ENCODE measurements around the gene ZNF320.
"Not testable (repeated sequence)": the region's sequence is repeated elsewhere in the genome, so short reads cannot be mapped to it uniquely, and the experiment has no call there.

The ZNF320 gene

DNA sequence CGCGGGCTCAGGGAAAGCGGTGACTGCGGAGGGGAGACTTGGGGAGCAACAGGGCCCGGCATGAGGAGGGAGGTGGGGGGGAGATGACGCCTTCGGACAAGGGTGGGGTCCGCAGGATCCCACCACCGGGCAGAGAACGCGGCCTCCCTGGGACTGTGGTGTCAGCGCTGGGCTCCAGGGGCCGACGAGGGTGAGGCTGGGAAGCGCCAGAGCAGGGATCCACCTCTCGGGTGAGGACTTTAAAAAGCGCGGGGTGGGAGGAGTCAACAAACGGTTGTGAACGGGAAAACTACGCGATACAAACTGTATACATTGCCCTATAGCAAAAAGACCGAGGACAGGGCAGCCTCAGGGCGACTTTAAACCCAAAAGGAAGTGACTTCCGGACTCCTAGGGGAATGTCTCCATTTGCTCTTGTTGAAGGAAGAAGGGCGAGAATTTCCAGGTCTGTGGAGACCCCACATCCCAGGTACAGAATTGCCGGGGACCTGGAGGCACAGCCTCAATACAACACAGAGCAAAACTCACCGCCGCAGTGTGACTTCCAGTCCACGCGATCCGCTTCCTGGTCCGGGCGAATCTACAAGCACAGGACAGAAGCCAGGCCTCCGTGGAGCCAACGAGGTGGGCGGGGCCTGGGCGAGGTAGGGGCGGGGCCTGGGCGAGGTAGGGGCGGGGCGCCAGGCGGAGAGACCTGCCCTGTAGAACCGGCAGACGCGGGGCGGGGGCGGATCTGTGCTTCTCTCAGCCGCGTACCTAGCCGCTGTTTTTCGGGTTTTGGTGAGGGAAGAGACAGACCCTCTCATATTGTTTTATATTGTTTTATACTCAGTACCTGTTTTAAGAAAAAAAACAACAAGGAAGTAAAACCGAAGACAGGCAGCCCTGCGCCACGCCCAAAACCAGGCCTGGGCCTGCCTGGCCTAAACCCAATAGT, 25.7 kb upstream of the ZNF320 start, which contains the start of gene ZNF888:
TSS of gene ZNF888 (minus strand) at position 588 of the 937 bp plus-strand sequence. CDS start 5,555 bp downstream, outside the sequence.
- peak; percentile 65 to 78 (median 75) for DNase-seq (ENCODE audit: low read depth in 2 of 3, low spot score in 1 of 3)

DNA sequence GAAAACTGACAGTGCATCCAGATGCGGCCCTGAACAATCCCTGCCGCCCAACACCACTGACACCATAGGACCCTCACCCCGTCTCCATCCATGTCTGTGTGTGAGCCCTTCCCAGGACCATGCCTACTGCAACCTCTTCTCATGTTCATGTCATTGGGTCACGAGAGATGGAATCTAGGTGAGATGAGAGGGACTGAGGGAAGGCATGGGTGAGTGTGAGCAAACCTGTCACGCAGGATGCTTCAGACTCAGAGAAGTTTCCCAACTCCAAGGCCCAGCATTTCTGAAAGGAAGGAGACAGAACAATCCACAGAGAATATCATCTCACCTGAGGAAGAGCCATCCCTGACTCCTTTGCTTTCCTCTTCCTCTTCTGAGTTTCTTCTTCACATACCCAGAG, 20.1 kb upstream of the ZNF320 start:
- DNase-seq (ENCODE audit: low read depth in 2 of 3, low spot score in 1 of 3), result no peak

GRCh38 chr19:52910648-52911047, 13.2 kb upstream of the ZNF320 start:
- DNase-seq (ENCODE audit: low read depth in 2 of 3, low spot score in 1 of 3), result no peak

DNA sequence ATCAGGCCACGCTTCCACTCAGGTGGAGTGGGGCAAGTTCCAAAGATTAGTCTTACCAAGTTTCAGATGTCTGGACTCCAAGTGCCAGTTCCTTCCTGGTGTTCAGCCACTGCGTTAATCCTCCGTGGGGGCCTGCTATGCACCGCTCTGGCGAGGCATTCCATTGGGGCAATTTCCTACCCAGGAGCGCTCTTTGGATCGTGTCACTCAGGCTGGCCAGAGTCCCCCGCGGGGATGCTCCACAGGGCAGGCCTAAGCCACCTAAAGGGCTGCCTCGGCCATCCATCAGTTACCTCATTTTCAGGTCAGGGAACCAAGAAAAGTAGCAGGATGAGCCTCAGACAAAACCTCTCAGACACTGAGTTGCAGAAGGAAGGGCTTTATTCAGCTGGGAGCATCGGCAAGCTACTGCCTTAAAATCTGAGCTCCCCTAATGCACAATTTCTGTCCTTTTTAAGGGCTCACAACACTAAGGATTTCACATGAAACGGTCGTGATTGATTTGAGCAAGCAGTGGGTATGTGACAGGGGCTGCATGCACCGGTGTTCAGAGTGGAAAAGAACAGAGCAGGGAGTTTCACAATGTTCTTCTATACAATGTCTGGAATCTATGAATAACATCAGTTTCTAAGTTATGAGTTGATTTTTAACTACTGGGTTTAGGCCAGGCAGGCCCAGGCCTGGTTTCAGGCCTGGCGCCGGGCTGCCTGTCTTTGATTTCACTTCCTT, 6.8 kb upstream of the ZNF320 start:
- DNase-seq (ENCODE audit: low read depth in 2 of 3, low spot score in 1 of 3), result not testable (repeated sequence)

DNA sequence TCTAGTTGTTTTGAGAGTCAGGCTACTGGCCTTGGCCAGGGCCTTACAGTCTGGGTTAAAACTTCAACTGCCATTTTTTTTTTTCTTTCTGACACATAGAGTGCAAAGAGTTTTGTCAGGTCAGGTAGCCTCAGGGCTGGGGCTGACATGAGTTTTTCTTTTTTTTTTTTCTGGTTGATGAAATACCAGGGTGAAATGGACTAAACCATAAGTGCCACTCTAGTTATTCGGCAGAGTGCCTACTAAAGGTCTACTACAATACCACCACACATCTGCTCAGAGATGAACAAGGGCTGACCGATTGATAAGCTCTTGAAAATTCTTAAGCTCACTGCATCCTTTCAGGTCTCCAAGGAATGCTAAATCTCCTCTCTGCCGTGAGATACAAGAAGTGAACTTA, 4.4 kb upstream of the ZNF320 start:
- no peak for DNase-seq (ENCODE audit: low read depth in 2 of 3, low spot score in 1 of 3)

GRCh38 chr19:52898596-52898995, 1.2 kb upstream of the ZNF320 start:
- not testable (repeated sequence) for DNase-seq (ENCODE audit: low read depth in 2 of 3, low spot score in 1 of 3)

DNA sequence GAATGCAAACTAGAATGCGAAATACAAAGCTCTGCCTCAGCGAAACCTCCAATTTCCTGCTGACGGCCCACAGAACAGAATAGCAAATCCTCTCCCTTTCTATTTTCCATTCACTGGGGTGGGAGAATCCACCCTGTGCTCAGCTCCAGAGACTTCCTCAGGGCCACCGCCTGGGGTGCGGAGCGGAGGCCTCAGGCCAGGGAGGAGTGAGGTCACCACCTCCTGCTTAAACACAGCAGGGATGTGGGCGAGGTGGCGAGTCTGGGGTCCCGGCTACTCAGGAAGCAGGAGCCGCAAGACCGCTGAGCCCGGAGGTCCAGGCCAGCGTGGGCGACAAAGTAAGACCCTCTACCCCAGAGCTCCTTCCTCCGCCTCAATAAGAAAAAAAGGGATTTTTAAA, 666 bp upstream of the ZNF320 start:
- no peak for DNase-seq (ENCODE audit: low read depth in 2 of 3, low spot score in 1 of 3)

DNA sequence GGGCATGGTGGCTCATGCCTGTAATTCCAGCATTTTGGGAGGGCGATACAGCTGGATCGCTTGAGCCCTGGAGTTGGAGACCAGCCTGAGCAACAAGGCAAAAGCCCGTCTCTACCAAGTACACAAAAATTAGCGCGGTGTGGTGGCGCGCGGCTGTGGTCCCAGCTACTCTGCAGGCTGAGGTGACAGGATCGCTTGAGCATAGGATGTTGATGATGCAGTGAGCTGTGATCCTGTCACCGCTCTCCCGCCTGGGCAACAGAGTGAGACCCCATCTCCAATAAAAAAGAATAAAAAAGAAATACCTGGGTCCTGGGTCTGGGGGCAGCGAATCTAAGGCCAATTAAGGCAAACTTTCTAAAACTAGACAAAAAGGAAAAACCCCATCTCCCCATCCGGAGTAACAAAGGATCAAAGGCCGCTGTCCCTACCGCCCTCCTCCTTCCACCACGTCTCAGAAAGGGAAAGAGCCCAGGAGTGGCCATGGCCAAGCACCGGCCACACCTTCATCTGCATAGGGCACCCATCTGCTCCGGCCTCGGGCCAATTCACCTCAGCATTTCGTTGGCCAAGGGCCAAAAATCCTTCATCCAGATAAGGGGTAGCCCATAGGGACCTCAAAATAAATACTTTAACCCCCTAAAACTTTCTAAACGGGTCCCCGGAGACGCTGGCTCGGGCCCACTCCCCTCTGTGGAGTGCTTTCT, 851 bp downstream of the ZNF320 start:
- no peak for DNase-seq (ENCODE audit: low read depth in 2 of 3, low spot score in 1 of 3)

GRCh38 chr19:52891336-52891735, 6.1 kb downstream of the ZNF320 start:
- DNase-seq (ENCODE audit: low read depth in 2 of 3, low spot score in 1 of 3), result no peak

GRCh38 chr19:52889931-52890330, 7.5 kb downstream of the ZNF320 start:
- no peak for DNase-seq (ENCODE audit: low read depth in 2 of 3, low spot score in 1 of 3)

DNA sequence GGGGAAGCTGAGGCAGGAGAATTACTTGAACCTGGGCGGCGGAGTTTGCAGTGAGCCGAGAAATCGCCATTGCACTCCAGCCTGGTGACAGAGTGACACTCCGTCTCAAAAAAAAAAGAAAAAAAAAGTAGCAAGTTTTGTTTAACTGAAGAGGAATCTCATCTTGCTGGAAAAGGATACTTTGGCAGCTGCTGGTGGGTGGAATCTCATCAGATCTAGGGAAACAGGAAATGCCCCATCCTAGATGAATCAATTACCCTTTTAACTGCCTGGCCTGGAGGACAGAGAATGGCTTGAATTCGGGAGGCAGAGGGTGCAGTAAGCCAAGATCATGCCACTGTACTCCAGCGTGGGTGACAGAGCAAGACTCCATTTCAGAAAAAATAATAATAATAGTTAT, 8.4 kb downstream of the ZNF320 start:
- DNase-seq (ENCODE audit: low read depth in 2 of 3, low spot score in 1 of 3), result no peak

DNA sequence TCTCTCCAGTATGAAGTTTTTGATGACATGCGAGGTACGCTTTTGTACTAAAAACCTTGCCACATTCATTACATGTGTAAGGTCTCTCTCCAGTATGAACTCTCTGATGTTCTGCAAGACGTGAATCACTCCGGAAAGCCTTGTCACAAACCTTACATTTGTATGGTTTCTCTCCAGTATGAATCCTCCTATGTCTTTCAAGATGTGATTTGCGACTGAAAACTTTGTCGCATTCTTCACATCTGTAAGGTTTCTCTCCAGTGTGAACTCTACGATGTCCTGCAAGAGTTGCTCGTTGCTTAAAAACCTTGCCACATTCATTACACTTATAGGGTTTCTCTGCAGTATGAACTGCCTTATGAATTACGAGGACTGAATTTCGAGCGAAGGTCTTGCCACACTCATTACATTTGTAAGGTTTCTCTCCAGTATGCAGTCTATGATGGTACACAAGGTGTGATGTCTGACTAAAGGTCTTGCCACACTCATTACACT, 16.5 kb downstream of the ZNF320 start:
- DNase-seq (ENCODE audit: low read depth in 2 of 3, low spot score in 1 of 3), result no peak

DNA sequence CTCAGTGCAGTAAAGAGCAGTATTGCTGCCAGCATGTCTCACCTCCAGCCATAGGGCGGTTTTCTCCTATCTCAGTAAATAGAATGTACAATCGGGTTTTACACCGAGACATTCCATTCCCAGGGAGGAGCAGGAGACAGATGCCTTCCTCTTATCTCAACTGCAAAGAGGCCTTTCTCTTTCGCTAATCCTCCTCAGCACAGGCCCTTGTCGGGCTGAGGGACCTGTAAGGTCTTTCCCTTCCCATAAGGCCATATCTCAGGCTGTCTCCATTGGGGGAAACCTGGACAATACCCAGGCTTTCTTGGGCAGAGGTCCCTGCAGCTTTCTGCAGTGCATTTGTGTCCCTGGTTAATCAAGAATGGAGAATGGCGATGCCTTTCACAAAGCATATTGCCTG, 24.4 kb downstream of the ZNF320 start:
- not testable (repeated sequence) for DNase-seq (ENCODE audit: low read depth in 2 of 3, low spot score in 1 of 3)

DNA sequence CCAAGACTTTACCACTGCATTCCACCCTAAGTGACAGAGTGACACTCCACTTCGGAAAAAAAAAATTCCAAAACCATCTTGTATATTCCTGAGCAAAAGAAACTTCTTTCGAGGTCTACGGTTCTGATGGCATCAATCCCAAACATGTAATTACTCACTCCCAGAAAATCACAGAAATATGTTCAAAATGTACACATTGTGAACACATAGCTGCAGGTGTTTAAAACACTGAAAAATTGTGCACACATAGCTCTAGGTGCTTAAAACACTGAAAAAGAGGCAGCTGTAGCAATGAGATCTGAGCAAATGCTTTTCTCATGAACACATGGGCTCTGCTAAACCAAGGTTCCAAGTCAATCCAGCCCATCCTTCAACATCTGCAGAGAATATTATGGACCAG, 26.0 kb downstream of the ZNF320 start:
- DNase-seq (ENCODE audit: low read depth in 2 of 3, low spot score in 1 of 3), result no peak

DNA sequence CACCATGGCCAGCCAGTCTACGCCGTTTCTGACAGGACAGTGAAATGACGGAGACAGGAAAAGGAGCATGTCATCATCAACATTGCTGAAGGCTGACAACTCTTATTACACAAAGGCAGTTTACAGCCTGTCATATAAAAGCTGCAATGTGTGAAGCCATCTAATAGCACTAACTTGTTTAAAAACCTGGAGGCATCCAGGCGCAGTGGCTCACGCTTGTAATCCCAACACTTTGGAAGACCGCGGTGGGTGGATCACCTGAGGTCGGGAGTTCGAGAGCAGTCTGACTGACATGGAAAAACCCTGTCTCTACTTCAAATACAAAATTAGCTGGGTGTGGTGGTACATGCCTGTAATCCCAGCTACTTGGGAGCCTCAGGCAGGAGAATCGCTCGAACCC, 29.4 kb downstream of the ZNF320 start:
- not testable (repeated sequence) for DNase-seq (ENCODE audit: low read depth in 2 of 3, low spot score in 1 of 3)

GRCh38 chr19:52857378-52858191, 39.9 kb downstream of the ZNF320 start, which contains the start of gene ZNF468:
ZNF468 (minus strand) TSS chr19:52857619; CDS start chr19:52854272, 3,347 bp downstream.
- peak; percentile 40 to 63 (median 52) for DNase-seq (ENCODE audit: low read depth in 2 of 3, low spot score in 1 of 3)

GRCh38 chr19:52856540-52857377, 40.7 kb downstream of the ZNF320 start:
- peak in 1 of 3 donors; percentile 1 for DNase-seq (ENCODE audit: low read depth in 2 of 3, low spot score in 1 of 3)
